Smooth muscle cell (in vitro differentiated cells): Measurements from ENCODE around the gene SIL1. TPM values are rescaled to one million over a fixed set of nuclear protein-coding genes. Genes with fewer than 3 reads are reported as not detected.

Source experiments
- DNase-seq: peaks from one replicate; lab custom pipeline; 2025; ENCODE audit not compliant: unreplicated experiment; lab: John Stamatoyannopoulos, UW
- H2AFZ ChIP-seq: fragments of 200-600 bp; sonication (generic); 2 replicates; pipeline ENCODE4 v1.6.0; 2016; ENCODE audit warnings: antibody characterized with exemption, low read depth, mild to moderate bottlenecking
- H3F3A ChIP-seq: fragments of 200-600 bp; sonication (generic); 2 replicates; pipeline ENCODE4 v1.6.0; 2017; ENCODE audit warnings: antibody characterized with exemption, low read depth
- H3K27ac ChIP-seq: fragments of 200-600 bp; sonication (generic); 2 replicates; pipeline ENCODE4 v1.5.1; 2016; ENCODE audit warnings: low read depth, mild to moderate bottlenecking
- H3K27me3 ChIP-seq: fragments of 200-600 bp; sonication (generic); 2 replicates; pipeline ENCODE4 v1.6.1; 2016; ENCODE audit warnings: low read depth, mild to moderate bottlenecking
- H3K36me3 ChIP-seq: fragments of 200-600 bp; sonication (generic); 2 replicates; pipeline ENCODE4 v1.5.1; 2016; ENCODE audit warnings: low read depth
- H3K4me1 ChIP-seq: fragments of 200-600 bp; sonication (generic); 2 replicates; pipeline ENCODE4 v1.5.1; 2016; ENCODE audit warnings: low read depth
- H3K4me2 ChIP-seq: fragments of 200-600 bp; sonication (generic); 2 replicates; pipeline ENCODE4 v1.6.0; 2016; ENCODE audit warnings: mild to moderate bottlenecking
- H3K4me3 ChIP-seq: fragments of 200-600 bp; sonication (generic); 2 replicates; pipeline ENCODE4 v1.5.1; 2016; ENCODE audit warnings: mild to moderate bottlenecking
- H3K79me2 ChIP-seq: fragments of 200-600 bp; sonication (generic); 2 replicates; pipeline ENCODE4 v1.6.0; 2016; ENCODE audit warnings: low read depth, mild to moderate bottlenecking
- H3K9ac ChIP-seq: fragments of 200-600 bp; sonication (generic); 2 replicates; pipeline ENCODE4 v1.6.0; 2016; ENCODE audit warnings: low read depth
- H3K9me3 ChIP-seq: fragments of 200-600 bp; sonication (generic); replicated peaks from 2 replicates; pipeline ENCODE4 v1.5.1; 2016; ENCODE audit warnings: low read depth
- H4K20me1 ChIP-seq: fragments of 200-600 bp; sonication (generic); 2 replicates; pipeline ENCODE4 v1.6.0; 2016; ENCODE audit warnings: low read depth
- CTCF ChIP-seq: fragments of 200-600 bp; sonication (generic); IDR thresholded peaks from 2 replicates; pipeline ENCODE4 v1.5.1; 2017; ENCODE audit warnings: borderline replicate concordance, mild to moderate bottlenecking, antibody characterized with exemption; ENCODE audit not compliant: insufficient read depth, poor library complexity, severe bottlenecking
- WGBS: methylation state at CpG from one replicate; pipeline ENCODE4 v1.1.7; 2016; ENCODE audit warnings: low lambda C conversion rate; 5-methylcytosine and 5-hydroxymethylcytosine counted together
- polyA plus RNA-seq: library from polyadenylated mRNA; unstranded; fragments of >200 nt; fragmentation: Nextera tagmentation; extraction: Ambion mirVana; gene quantifications from 2 replicates; pipeline ENCODE4 v1.2.1, GENCODE V29; 2016
- total RNA-seq: library from RNA; depleted of rRNA; stranded (reverse); fragments of >200 nt; gene quantifications from 2 replicates; pipeline ENCODE4 v1.2.3, GENCODE V29; 2014

Gene SIL1
- total and polyA plus RNA-seq, 2 experiments from 2014 or later, result 45.5 to 119 TPM

DNA sequence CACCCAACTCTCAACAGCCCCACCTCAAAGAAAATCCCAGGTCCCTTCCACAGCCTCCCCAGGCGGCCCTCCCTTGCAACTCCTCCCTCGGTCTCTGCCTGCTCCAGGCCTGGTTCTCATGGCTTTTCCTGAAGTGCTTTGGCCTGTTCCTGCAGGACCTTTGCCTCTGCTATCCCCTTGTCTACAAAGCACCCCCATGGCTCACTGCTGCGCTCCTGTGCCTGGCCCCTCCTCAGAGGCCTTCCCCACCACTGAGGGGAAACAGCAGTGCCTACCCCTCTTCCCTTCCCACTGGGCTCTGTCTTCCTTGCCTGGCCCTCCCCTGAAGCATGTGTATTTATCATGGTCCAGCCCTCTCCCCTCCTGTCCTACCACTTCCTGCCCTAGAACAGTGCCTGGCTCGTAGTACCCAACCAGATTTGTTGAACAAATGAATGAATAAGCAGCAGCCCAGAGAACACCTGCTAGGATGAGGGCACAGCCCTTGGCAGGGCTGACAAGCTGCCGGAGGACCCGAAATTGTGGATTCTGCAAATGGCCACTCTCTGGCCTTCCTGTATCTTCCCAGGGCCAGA is 254.5 kb downstream of the SIL1 start:
- H3K27me3 ChIP-seq, result no peaks in the 10 kb centered on the region
- H2AFZ ChIP-seq, result no peak overlapping the region
- no peak overlapping the region for H3K4me3 ChIP-seq
- peaks cover 10% of the 10 kb centered on the region for H3K4me1 ChIP-seq
- 92% methylated on average over 6 of the region's 6 CpGs for WGBS
- no peaks in the 10 kb centered on the region for H3K9me3 ChIP-seq
- no peak overlapping the region for H3K9ac ChIP-seq
- no peaks in the 10 kb centered on the region for H3K36me3 ChIP-seq
- no peaks in the 10 kb centered on the region for H4K20me1 ChIP-seq
- H3K79me2 ChIP-seq, result no peaks in the 10 kb centered on the region
- no peak overlapping the region for H3K27ac ChIP-seq
- no peak overlapping the region for H3K4me2 ChIP-seq
- DNase-seq, result no peak
- no peak for TF ChIP-seq CTCF
- H3F3A ChIP-seq, result no peaks in the 10 kb centered on the region

GRCh38 chr5:138942861-138943260 is 255.3 kb downstream of the SIL1 start:
- H3K27me3 ChIP-seq, result no peaks in the 10 kb centered on the region
- no peaks in the 10 kb centered on the region for H3F3A ChIP-seq
- H4K20me1 ChIP-seq, result no peaks in the 10 kb centered on the region
- no peak for TF ChIP-seq CTCF
- no peaks in the 10 kb centered on the region for H3K9me3 ChIP-seq
- H3K4me3 ChIP-seq, result no peak overlapping the region
- no peak overlapping the region for H2AFZ ChIP-seq
- no peak overlapping the region for H3K9ac ChIP-seq
- H3K79me2 ChIP-seq, result no peaks in the 10 kb centered on the region
- WGBS, result 79% methylated on average over 3 of the region's 3 CpGs
- no peak for DNase-seq
- H3K27ac ChIP-seq, result no peak overlapping the region
- no peak overlapping the region for H3K4me2 ChIP-seq
- no peaks in the 10 kb centered on the region for H3K36me3 ChIP-seq
- peaks cover 10% of the 10 kb centered on the region for H3K4me1 ChIP-seq

DNA sequence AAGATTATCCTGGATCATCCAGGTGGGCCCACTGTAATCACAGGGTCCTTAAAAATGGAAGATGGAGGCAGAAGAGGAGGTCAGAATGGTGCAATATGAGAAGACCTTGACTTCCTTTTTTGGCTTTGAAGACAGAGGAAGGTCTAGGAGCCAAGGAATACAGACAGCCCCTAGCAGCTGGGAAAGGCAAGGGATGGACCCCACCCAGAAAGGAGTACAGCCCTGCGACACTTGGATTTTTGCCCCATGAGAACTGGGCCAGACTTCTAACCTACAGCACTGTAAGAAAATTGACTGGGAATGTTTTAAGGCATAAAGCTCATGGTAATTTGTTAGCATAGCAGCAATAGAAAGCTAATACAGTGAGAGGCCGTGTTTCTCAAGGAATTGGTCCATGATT is 256.1 kb downstream of the SIL1 start:
- H3K4me3 ChIP-seq, result no peak overlapping the region
- no peak overlapping the region for H3K9ac ChIP-seq
- H3K27me3 ChIP-seq, result no peaks in the 10 kb centered on the region
- no peak overlapping the region for H3K27ac ChIP-seq
- no peaks in the 10 kb centered on the region for H3K9me3 ChIP-seq
- H3K36me3 ChIP-seq, result no peaks in the 10 kb centered on the region
- DNase-seq, result no peak
- no peak overlapping the region for H3K4me2 ChIP-seq
- H3F3A ChIP-seq, result peaks cover 3% of the 10 kb centered on the region
- peaks cover 10% of the 10 kb centered on the region for H3K4me1 ChIP-seq
- H3K79me2 ChIP-seq, result no peaks in the 10 kb centered on the region
- no peak for TF ChIP-seq CTCF
- H2AFZ ChIP-seq, result no peak overlapping the region
- no peaks in the 10 kb centered on the region for H4K20me1 ChIP-seq
- 100% methylated on average over 2 of the region's 2 CpGs for WGBS

GRCh38 chr5:138938526-138938925 is 259.6 kb downstream of the SIL1 start:
- Histone ChIP-seq H3K9me3 (no peaks in the 10 kb centered on the region), H3K4me1 (no peaks in the 10 kb centered on the region), H2AFZ (no peak overlapping the region), H3K4me3 (no peak overlapping the region), H3K36me3 (no peaks in the 10 kb centered on the region), H3K79me2 (no peaks in the 10 kb centered on the region), H3K9ac (no peak overlapping the region), H3K4me2 (no peak overlapping the region), H3K27ac (no peak overlapping the region), H3K27me3 (no peaks in the 10 kb centered on the region), H3F3A (peaks cover 3% of the 10 kb centered on the region), H4K20me1 (no peaks in the 10 kb centered on the region)
- 72% methylated on average over 5 of the region's 5 CpGs for WGBS
- TF ChIP-seq CTCF, result no peak
- no peak for DNase-seq
